ENCODE results near the gene C5orf58.
A peak's percentile ranks its signal among the peaks of the same experiment; 100 is the strongest.

The C5orf58 gene

GRCh38 chr5:170218726-170219125 is 14.1 kb upstream of the C5orf58 start:
- TF ChIP-seq CTCF (IDR thresholded peaks at IDR 0.05): no peak
- Mint-ChIP-seq H3K27ac (no peak overlapping the region), H3K4me3 (no peak overlapping the region), H3K4me1 (peaks cover 44% of the 10 kb centered on the region), H3K27me3 (ENCODE audit: low read depth, poor library complexity) (no peaks in the 10 kb centered on the region), H3K36me3 (ENCODE audit: low read depth) (no peaks in the 10 kb centered on the region), H3K9me3 (no peaks in the 10 kb centered on the region)
- DNase-seq: no peak

DNA sequence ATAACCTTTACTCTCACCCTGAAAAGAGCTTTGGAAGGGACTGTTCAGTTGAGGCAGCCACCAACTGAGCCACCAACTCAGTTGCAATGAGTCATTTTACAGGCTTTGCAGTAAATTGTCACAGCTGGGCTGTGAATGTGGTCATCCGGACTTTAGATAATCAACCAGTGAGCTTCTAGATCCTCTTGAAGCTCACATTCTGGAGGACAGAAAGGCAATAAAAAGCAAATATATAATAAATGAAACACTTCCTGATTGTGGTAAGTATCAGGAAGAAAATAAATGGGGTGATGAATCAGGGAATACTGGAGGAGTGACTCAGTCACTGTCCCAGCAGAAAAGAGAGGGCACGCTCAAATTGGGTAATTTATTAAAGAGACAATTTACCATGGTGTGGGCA is 13.2 kb upstream of the C5orf58 start:
- peaks cover 53% of the 10 kb centered on the region for H3K4me1 Mint-ChIP-seq
- DNase-seq: no peak
- H3K27ac Mint-ChIP-seq: no peak overlapping the region
- TF ChIP-seq CTCF (IDR thresholded peaks at IDR 0.05): no peak
- no peaks in the 10 kb centered on the region for H3K27me3 Mint-ChIP-seq (ENCODE audit: low read depth, poor library complexity)
- no peak overlapping the region for H3K4me3 Mint-ChIP-seq
- no peaks in the 10 kb centered on the region for H3K9me3 Mint-ChIP-seq
- H3K36me3 Mint-ChIP-seq (ENCODE audit: low read depth): no peaks in the 10 kb centered on the region

- Mint-ChIP-seq H3K4me1 (peaks cover 58% of the 10 kb centered on the region), H3K27me3 (ENCODE audit: low read depth, poor library complexity) (no peaks in the 10 kb centered on the region), H3K27ac (no peak overlapping the region), H3K4me3 (no peak overlapping the region), H3K9me3 (no peaks in the 10 kb centered on the region), H3K36me3 (ENCODE audit: low read depth) (no peaks in the 10 kb centered on the region)
- DNase-seq: no peak
- TF ChIP-seq CTCF (IDR thresholded peaks at IDR 0.05): no peak
Observed at GRCh38 chr5:170220191-170220590, 12.6 kb upstream of the C5orf58 start.

- TF ChIP-seq CTCF (IDR thresholded peaks at IDR 0.05): peak; percentile 12
- no peak for DNase-seq
- no peak overlapping the region for H3K27ac Mint-ChIP-seq
- no peaks in the 10 kb centered on the region for H3K36me3 Mint-ChIP-seq (ENCODE audit: low read depth)
- no peaks in the 10 kb centered on the region for H3K9me3 Mint-ChIP-seq
- no peaks in the 10 kb centered on the region for H3K27me3 Mint-ChIP-seq (ENCODE audit: low read depth, poor library complexity)
- H3K4me1 Mint-ChIP-seq: peaks cover 65% of the 10 kb centered on the region
- no peak overlapping the region for H3K4me3 Mint-ChIP-seq
Observed at GRCh38 chr5:170221327-170221741, 11.5 kb upstream of the C5orf58 start.

GRCh38 chr5:170223360-170223759 is 9.4 kb upstream of the C5orf58 start:
- TF ChIP-seq CTCF (IDR thresholded peaks at IDR 0.05): no peak
- H3K4me1 Mint-ChIP-seq: peaks cover 75% of the 10 kb centered on the region

DNA sequence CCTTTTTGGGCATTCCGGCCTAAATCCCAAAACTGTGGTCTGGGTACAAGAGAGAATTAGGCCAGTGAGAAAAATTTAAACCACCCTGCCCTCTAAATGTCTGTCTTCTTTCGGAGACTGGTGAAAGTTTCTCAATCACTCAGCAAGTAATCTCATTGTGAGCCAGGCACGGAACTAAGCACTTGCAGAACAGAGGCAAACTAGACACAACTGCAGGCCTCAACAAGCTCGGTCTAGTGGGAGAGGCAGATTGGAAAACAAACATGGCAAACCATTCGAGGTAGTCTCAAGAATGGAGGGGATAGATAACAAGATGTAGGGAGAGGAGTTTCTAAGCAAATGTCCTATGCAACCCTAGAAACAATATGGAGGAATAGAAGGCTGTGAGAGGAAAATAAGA is 8.9 kb upstream of the C5orf58 start:
- Mint-ChIP-seq H3K27me3 (ENCODE audit: low read depth, poor library complexity) (peaks cover 3% of the 10 kb centered on the region), H3K4me3 (no peak overlapping the region), H3K27ac (peak overlapping the region; percentile 31), H3K4me1 (peaks cover 79% of the 10 kb centered on the region), H3K36me3 (ENCODE audit: low read depth) (no peaks in the 10 kb centered on the region), H3K9me3 (no peaks in the 10 kb centered on the region)
- DNase-seq: no peak
- no peak for TF ChIP-seq CTCF (IDR thresholded peaks at IDR 0.05)

More at GRCh38 chr5:170223360-170223759, 9.4 kb upstream of the C5orf58 start:
- Mint-ChIP-seq H3K27me3 (ENCODE audit: low read depth, poor library complexity) (no peaks in the 10 kb centered on the region), H3K4me3 (no peak overlapping the region), H3K27ac (peak overlapping the region; percentile 44), H3K9me3 (no peaks in the 10 kb centered on the region), H3K36me3 (ENCODE audit: low read depth) (no peaks in the 10 kb centered on the region)
- DNase-seq: no peak
